ENCODE results near the gene DENND2D.

Gene DENND2D

GRCh38 chr1:111199881-111200801 lies at the start of gene DENND2D:
DENND2D (minus strand) TSS chr1:111200646; CDS start chr1:111200459, 187 bp downstream.
- TF ChIP-seq, protein P1, sequence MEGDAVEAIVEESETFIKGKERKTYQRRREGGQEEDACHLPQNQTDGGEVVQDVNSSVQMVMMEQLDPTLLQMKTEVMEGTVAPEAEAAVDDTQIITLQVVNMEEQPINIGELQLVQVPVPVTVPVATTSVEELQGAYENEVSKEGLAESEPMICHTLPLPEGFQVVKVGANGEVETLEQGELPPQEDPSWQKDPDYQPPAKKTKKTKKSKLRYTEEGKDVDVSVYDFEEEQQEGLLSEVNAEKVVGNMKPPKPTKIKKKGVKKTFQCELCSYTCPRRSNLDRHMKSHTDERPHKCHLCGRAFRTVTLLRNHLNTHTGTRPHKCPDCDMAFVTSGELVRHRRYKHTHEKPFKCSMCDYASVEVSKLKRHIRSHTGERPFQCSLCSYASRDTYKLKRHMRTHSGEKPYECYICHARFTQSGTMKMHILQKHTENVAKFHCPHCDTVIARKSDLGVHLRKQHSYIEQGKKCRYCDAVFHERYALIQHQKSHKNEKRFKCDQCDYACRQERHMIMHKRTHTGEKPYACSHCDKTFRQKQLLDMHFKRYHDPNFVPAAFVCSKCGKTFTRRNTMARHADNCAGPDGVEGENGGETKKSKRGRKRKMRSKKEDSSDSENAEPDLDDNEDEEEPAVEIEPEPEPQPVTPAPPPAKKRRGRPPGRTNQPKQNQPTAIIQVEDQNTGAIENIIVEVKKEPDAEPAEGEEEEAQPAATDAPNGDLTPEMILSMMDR (IDR thresholded peaks at IDR 0.05; ENCODE audit: extremely low read depth, insufficient read depth, missing control alignments) = no peak
- in situ Hi-C loops (cut with MboI; ENCODE audit: low pct_unique_long_range_greater_than_20kb, low sequenced_read_pairs, unreplicated experiment) = loop anchor here (25.0 kb wide), 2 partner anchors 412 to 562 kb away; partner anchors contain the start of genes DDX20 and RAP1A
- DNase-seq (ENCODE audit: low spot score) = no peak

DNA sequence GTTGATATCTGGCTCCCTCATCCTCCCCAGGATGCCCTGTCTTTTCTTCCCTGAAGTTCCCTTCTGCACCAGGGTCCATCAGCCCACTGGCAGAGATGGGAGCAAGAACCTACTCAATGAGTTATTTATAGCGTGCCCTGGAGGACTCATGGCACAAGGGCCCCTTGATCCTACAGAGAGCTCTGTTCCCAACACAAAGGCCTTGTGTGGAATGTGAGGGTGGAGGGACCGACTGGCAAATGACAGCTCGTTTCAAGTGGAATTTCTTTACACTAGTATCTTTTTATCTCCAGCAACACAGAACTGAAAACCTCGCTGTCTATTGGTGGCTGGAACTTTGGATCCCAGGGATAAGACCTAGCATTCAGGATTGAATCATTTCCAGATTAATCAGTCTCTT lies 49.5 kb upstream of the DENND2D start:
- TF ChIP-seq, protein P1 (IDR thresholded peaks at IDR 0.05; ENCODE audit: extremely low read depth, insufficient read depth, missing control alignments) = no peak
- DNase-seq (ENCODE audit: low spot score) = no peak
- in situ Hi-C loops (cut with MboI; ENCODE audit: low pct_unique_long_range_greater_than_20kb, low sequenced_read_pairs, unreplicated experiment) = no loop called here

DNA sequence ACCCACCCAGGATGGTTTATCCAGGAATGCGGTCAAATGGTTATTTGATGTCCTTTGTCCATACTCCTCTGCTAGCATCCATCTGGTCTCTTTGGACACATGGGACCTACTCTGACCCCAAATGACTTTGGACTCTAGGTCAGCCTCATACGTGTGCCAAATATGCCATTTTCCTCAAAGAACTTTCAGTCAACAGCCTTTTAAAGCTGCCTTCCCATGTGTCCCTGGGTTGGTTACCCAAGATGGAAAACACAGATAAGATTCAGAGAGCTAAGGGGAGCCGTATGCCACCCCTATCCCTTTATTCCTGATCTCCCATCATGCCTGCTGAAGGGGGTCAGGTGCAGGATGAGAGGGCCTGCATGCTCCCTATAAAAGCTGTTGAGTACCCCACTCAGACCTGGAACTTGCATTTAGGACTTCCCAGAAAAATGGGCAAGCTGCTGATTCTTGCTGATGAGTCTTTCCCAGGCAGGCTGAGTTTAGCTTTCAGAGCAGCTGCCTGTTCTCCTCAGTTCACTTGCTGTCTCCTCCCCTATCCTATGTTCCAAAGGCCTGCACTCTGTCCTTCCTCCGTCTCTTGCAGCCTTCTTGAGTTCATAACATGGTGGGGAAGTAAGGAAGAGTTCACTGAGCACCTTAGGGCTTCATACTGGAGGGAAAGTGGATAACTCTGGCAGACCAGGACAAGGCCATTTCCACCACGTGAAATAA lies 46.8 kb upstream of the DENND2D start:
- in situ Hi-C loops (cut with MboI; ENCODE audit: low pct_unique_long_range_greater_than_20kb, low sequenced_read_pairs, unreplicated experiment) = no loop called here
- no peak for DNase-seq (ENCODE audit: low spot score)
- TF ChIP-seq, protein P1 (IDR thresholded peaks at IDR 0.05; ENCODE audit: extremely low read depth, insufficient read depth, missing control alignments) = no peak

GRCh38 chr1:111242805-111243523 lies 42.5 kb upstream of the DENND2D start:
- DNase-seq (ENCODE audit: low spot score) = no peak
- in situ Hi-C loops (cut with MboI; ENCODE audit: low pct_unique_long_range_greater_than_20kb, low sequenced_read_pairs, unreplicated experiment) = no loop called here
- TF ChIP-seq, protein P1 (IDR thresholded peaks at IDR 0.05; ENCODE audit: extremely low read depth, insufficient read depth, missing control alignments) = no peak

DNA sequence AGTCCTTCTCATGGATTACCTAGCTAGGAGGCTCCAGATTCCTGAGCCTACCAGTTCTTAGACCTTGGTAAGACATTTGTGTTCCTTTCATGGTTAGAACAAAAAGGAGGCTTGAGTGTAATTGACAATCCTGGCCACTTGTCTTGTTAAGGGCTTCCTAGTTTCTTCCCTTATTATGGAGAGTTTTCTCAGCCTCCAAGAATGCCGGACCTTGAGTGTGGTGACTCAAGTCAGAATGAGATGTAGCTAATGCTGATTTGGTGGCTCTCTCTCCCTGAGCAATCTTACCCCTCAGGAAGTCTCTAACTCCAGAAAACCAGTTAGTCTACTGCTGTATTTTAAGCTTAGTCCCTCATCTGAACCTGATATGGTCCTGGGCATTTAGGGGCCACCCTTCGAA lies 41.4 kb upstream of the DENND2D start:
- in situ Hi-C loops (cut with MboI; ENCODE audit: low pct_unique_long_range_greater_than_20kb, low sequenced_read_pairs, unreplicated experiment) = no loop called here
- TF ChIP-seq, protein P1 (IDR thresholded peaks at IDR 0.05; ENCODE audit: extremely low read depth, insufficient read depth, missing control alignments) = no peak

More for the DNA sequence above, 41.4 kb upstream of the DENND2D start:
- no peak for DNase-seq (ENCODE audit: low spot score)
